Occipital lobe (tissue), 2 donors: Measurements from ENCODE around the gene ANKRD2. TPM values are rescaled to one million over a fixed set of nuclear protein-coding genes. Genes with fewer than 3 reads are reported as not detected.
A peak's percentile ranks its signal among the peaks of the same experiment; 100 is the strongest.

ENCODE experiments used
- DNase-seq: peaks from one replicate; lab custom pipeline; 2025; lab: John Stamatoyannopoulos, UW
- total RNA-seq: library from RNA; depleted of rRNA; stranded (reverse); fragments of >200 nt; gene quantifications from one replicate; pipeline ENCODE4 v1.2.3, GENCODE V29; 2014

The ANKRD2 gene
- total RNA-seq, 1 donor from 2014 or later, result not detected

DNA sequence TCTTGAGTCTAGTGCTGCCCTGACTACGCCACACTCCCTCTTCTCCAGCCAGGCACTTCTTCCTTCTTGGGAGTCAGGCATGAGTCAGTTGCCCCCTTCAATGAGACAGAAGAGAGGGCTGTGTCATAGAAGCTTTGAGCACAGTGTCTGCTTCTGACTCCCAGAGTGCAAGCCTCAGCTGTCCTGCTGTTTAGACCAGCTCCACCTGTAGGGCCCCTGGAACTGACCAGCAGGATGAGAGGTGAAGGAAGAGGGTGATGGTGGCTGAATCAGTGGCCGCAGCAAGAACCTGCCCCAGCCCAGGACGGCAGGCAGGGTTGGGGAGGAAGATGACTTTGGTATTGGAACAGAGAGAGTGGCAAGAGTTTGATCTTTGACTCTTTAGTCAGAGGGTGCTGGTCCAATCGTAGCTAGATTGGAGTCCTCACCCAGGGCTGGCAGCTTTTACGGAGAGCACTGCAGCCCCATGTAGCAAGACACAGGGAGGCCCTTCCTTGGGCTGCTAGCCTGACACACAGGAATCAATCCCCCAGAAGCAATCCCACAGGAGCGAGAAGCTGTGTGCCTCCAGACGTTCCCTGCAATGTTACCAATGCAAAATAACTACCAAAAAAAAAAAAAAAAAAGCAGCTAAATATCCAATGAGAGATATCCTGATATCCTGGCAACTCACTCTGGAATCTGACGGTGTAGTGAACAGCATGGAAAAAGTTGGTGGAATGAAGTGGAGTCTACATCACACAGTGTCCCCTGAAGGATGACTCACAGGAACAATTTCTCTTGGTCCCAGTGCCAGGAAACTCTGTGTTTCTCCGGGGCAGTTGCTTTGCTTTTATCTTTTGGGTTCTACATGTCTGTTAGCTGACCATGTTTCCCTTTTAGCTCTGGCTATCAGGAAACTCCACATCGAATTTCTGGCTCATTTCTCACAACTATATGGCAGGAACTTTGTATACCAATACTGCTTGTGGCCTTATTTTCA, 23.8 kb downstream of the ANKRD2 start:
- peak; percentile 31 for DNase-seq

DNA sequence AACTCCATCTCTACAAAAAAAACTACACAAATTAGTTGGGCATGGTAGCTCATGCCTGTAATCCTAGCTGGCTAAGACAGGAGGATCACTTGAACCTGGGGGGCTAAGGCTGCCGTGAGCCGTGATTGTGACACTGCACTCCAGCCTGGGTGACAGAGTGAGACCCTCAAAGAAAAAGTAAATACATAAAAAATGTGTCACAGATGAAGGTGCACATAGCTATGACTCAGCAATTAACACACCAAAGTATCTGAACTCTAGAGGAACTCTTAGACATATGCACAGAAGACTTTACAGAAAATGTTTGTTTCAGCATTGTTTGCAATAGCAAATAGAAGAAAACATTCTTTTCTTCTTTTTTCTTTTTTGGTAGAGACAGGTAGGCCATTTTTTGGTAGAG, 25.2 kb downstream of the ANKRD2 start:
- DNase-seq, result no peak

DNA sequence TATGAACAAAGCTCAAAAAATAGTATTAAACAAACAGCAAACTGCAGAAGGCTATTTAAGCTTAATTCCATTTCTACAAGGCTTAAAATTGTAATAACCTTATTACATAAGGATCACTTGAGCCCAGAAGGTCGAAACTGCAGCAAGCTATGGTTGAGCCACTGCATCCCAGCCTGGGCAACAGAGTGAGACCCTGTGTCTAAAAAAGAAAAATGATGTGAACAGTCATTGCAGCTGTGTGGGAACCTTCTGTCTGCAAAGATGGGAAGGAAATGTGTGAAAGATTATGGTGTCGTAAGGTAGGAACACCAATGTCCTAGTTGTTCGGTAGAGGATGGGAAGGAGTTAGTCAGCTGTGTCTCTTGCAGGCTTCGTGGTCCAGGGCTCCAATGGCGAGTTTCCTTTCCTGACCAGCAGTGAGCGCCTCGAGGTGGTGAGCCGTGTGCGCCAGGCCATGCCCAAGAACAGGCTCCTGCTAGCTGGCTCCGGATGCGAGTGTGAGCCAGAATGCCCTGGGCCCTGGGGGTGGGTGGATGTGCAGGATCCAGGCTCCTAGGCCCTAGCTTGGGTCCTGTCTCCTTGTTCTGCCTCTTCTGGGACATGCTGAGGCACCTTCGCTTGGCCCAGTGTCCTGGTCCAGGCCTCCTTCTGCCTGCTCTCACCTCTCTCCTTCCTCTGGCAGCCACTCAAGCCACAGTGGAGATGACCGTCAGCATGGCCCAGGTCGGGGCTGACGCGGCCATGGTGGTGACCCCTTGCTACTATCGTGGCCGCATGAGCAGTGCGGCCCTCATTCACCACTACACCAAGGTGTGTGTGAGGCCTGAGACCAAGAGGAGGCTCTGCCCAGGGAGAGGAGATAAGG, 26.1 kb downstream of the ANKRD2 start:
- no peak for DNase-seq

DNA sequence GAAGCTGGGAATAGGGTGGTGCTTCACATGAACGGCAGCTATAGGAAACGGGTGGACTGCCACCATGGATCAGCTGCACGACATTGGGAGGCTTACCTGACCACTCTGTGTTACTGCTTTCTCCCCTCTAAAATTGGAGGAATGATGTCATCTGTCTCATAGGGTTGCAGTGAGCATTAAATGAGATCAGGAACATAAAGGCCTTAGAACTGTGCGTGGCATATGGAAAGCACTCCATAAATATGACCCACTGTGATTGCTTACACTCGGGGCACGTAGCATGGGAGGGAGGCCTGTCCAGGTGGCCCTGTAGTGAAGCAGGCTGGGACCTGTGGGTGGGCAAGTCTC, 26.7 kb downstream of the ANKRD2 start:
- no peak for DNase-seq

DNA sequence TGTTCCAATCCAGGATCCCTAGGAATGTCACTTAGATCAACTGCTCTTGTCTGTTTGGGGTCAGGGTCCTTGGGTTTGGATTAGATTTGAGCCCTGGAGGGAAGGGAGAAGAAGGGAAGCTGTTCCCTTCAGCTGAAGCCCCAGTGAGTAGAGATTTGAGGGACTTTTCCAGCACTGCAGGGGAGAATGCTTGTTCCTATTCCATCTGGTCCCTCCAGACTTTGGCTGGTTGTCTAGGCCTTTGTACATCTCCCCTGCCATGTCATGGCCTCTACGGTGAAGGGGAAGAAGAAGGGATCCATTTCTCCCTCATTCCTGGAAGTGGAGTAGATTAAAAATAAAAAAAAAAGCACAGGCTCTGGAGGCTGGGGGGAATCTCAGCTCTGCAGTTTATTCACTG, 28.0 kb downstream of the ANKRD2 start:
- no peak for DNase-seq

DNA sequence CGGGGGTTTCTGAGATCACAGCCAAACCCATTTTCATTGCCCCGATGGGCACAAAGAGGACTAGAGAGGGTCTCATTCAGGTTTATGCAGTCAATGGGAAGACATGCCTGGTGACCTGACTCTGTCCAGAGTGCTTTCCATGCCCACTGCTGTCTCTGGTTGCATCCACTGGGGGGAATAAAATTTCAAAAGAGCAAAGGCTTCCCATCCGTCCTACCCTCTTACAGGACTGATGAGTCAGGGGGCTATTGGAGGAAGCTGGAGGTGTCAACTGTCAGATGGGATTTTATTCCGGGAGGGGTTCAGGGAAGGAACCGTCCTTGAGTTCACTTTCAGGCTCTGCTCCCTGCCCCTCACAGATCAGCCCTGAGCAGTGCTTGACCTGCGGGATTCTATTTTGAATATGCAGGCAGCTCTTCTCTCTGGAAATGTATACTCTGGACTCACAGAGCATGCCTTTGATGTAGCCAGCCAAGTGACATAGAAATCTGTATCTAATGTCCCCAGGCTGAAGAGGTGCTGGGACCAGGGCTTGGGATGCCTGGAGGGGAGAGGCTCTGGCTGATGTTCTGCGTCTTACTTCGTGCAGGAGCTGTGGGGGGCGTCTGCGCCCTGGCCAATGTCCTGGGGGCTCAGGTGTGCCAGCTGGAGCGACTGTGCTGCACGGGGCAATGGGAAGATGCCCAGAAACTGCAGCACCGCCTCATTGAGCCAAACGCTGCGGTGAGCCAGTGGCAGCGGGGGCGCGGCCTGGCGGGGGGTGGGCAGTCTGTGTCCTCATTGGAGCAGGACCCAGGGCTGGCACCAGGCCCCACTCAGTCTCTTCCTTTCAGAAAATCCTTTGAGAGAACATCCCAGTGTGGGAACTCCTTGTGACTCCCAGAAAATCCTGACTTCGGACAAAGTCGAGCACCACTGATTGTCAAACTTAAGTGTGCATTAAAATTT, 29.0 kb downstream of the ANKRD2 start:
- no peak for DNase-seq

DNA sequence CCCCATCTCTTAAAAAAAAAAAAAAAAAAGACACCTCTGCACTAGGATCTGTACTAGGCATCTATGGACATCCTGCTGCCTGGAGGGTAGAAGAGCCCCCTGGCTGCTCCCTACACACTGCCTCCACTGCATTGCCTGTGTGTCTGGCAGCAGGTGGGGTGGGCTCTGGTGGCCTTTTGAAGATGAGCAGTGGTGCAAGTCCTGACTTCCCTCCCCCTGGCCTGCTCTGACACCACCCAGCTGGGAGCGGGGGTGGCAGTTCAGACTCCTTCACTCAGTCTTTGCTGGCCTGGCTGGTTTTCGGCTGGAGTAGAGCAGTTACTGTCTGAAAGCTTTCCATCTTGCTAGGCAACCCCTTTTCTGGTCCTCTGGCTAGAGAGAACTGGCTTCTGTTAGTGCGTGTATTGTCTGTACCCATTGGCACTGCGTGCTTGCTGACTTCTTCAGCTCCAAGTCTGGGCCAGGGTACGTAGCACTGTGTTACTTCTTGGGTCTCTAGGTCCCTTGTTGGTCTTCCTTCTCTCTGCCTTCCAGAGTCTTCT, 34.6 kb downstream of the ANKRD2 start:
- no peak for DNase-seq

DNA sequence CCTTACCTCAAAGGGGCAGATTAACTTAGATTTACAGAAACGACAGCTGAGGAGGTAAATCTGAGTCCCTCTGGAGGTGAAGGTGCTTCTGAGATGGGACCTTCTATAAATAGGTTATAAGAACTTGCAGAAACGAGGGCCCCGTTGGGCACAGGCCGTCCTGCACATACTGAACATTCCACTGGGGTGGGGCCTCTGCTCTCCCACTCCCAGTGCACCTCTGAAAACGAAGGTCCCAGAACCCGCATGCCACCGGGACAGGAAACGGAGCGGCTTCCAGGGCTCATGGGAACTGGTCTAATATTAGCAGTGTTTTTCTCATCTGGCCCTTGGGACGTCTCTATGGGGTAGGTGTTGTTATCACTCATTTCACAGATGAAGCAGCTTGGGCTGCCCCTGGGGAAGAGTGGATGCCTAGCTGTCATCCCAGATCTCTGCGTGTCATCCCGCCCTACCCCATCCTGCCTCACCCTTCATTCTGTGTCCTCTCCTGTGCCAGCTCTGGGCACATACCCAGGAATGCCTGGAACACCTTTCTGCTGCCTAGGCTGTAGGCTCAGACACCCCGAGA, 36.5 kb downstream of the ANKRD2 start:
- no peak for DNase-seq

DNA sequence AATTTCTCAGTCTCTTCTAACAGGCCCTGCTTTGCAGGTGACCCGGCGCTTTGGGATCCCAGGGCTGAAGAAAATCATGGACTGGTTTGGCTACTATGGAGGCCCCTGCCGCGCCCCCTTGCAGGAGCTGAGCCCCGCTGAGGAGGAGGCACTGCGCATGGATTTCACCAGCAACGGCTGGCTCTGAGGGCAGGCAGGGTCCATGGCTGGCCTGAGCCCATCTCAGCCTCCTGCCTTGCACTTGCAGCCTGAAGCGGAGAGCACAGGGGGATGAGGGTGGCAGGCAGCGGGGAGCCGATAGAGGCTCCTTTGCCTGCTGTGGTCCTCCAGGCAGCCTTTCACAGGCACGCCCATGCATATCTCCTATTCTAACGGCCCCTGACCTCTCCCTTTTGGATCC, 38.9 kb downstream of the ANKRD2 start:
- no peak for DNase-seq

DNA sequence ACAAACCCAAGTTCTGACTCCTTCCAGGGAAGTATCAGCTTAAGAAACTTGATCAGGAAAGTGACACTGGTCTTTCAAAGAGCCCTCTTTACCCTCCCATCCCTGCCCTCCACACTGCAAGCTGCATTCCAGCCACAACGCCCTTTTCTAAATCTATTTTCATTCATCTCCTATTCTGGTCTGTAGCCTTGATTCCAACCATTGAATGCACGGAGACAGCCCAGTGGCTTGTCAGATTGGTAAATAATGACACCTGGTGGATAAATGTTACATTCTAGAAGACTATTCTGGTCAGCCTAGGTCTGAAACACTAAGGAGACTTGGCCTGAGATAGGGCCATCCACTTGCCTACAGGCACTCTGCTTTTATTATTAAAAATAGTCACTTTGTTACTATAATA, 39.8 kb downstream of the ANKRD2 start:
- no peak for DNase-seq

DNA sequence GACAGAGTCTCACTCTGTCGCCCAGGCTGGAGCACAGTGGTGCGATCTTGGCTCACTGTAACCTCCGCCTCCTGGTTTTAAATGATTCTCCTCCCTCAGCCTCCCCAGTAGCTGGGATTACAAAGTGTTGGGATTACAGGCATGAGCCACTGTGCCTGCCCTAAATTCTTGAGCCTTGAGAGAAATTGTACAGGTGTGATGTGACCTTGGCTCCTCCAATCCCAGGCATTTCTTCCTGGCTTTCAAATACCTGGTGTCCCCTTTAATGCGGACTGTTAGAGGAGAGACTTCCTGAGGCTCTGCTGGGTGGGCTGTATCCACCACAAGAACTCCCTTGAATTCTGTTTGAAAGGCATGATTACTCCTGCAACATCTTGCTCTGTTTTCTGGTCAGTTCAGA, 45.7 kb downstream of the ANKRD2 start:
- DNase-seq, result no peak

DNA sequence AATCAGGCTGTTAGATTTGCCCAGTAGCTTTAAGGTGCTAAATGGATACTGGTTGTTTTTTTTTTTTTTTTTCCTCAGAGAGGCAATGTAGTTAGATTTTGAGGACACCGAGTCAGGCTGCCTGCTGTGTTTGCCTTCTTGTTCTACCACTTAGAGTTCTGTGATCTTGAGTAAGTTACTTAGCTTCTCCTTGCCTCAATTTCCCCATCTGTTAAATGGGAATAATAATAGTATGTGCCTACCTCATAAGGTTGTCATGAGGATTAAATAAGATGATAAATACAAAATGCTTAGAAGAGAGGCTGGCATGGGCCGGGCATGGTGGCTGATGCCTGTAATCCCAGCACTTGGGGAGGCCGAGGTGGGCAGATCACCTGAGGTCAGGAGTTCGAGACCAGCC, 46.2 kb downstream of the ANKRD2 start:
- DNase-seq, result no peak

DNA sequence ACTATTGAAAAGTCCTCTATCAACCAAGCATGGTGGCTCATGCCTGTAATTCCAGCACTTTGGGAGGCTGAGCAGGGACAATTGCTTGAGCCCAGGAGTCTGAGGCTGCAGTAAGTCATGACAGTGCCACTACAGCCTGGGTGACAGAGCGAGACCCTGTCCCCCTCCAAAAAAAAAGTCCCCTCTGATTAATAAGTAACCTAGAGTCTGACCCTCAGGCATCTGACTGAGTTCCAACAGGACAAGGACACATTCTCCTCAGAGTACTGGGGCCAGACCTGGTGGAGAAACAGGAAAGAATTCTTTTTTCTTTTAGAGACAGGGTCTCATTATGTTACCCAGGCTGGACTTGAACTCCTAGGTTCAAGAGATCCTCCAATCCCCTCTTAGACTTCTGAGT, 50.7 kb downstream of the ANKRD2 start:
- DNase-seq, result no peak

DNA sequence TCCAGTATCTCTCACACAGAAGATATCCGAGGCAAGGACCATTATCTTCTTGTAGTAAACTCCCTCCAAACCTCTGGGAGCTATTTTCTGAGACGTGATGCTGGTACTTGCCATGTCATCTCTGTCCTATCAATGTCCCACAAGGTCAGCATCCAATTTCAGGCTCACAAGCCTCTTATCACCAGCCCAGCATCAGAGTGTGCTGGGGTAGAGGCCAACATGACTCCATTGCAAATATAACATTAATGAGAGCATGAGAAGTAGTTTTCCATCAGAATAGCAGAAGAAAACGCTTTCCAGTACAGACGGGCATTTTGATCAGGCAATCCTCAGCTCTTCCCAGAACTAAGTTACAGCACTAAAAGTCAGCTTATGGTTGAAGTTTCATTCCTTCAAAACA, 55.2 kb downstream of the ANKRD2 start:
- DNase-seq, result no peak

DNA sequence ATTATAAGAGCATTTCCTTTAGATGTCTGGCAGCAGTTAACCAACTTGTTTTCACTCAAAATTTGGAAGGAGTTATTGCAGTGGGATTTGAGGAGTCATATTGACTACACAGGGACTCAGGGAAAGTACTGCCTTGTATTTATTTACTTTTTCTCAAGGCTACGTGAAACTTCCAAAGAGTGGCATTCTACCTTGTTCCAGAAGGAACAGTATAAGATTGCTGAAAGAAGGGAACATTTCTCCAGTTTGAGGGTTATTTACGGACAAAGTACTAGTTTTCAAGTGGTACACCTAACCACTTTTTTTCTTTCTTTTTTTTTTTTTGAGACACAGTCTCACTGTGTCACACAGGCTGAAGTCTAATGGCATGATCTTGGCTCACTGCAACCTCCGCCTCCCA, 55.6 kb downstream of the ANKRD2 start:
- no peak for DNase-seq

DNA sequence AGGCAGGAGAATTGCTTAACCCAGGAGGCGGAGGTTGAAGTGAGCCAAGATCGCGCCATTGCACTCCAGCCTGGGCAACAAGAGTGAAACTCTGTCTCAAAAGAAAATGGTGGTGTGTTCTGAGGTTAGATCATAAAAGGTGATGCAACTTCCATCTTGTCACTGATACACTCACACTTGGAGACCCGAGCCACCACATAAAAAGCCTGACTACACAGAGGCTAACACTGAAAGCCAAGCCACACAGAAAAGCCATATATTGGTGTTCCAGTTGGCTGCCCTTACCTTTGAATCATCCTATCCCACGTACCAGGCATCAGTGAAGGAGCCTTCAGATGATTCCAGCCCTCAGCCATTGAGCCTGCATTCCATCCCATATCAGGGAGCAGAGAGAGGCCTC, 56.7 kb downstream of the ANKRD2 start:
- no peak for DNase-seq

DNA sequence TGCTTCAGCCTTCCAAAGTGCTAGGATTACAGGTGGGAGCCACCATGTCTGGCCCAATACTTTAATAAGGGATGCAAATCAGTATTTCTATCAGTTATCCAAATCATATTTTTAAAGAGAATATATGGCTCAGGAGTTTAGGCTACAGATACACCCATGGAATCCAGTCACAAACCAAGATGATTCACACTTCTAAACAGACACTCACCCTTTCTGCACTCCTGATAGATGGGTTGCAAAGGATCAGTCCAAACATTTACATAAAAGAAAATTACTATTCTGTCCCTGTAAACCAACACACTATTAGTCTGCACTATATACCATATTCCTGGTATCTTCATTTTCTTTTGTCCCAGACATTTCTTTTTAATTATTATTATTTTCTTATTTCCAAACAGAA, 58.5 kb downstream of the ANKRD2 start:
- DNase-seq, result no peak

DNA sequence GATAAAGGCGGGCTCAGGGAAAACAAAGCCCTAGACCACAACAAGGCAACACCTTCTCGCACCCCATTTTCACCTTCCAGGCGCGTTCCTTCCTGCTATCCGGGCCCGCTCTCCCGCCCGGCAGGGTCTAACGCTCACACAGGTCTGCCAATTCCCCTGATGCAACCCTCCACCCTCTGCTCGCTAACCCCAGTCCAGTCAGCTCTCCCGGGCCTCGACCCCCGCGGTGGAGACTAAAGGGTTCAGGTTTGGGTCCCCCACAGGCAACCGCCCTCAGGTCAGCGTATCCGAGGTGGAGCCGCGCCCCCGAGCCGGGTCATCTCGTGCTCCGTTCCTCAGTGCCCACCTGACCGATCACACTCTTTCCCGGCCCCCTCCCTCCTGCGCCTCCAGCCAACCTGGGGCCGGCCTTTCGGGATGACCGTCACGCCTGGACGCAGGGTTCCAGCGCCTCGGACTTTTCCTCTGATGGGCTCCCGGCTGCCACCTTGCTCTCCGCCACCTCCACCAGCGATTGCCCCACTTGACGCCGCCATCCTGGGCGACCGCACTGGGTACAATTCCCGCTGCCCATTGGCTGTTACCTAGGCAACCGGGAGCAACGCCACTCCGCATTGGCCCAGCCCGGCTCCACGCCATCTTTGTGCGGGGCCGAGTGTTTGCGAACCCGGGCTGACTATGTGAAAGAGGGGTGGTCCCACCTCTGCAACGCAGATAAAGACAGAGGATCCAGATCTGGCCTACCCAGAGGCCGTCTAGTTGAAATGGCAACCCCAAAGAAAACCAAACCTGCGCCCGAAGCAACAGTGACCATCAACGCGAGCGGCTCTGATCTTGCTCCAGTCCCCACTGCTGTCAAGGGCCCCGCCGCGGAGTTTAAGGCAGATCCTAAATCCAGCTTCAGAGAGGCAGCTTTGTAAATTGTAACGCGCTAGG, 60.6 kb downstream of the ANKRD2 start, which contains the start of gene MORN4:
TSS of gene MORN4 (minus strand) at position 552 of the 936 bp plus-strand sequence. CDS start 13,847 bp downstream, outside the sequence.
- DNase-seq, result peak; percentile 94
